MG63 (cell line): ENCODE measurements around the gene ZNF107. TPM values are rescaled to one million over a fixed set of nuclear protein-coding genes. Genes with fewer than 3 reads are reported as not detected.

Experiments used
- DNase-seq: peaks from one replicate; pipeline ENCODE4 v3.0.0-alpha.2; 2020
- H3K27me3 ChIP-seq: fragments of 250-450 bp; sonication (Bioruptor Pico); 2 replicates; pipeline ENCODE4 v1.5.1; 2020; ENCODE audit warnings: mild to moderate bottlenecking, moderate library complexity
- H3K36me3 ChIP-seq: fragments of 250-450 bp; sonication (Bioruptor Pico); 2 replicates; pipeline ENCODE4 v1.5.1; 2020; ENCODE audit warnings: mild to moderate bottlenecking, moderate library complexity
- H3K4me3 ChIP-seq: fragments of 250-450 bp; sonication (Bioruptor Pico); 2 replicates; pipeline ENCODE4 v1.5.1; 2020; ENCODE audit warnings: mild to moderate bottlenecking, moderate library complexity
- H3K9me3 ChIP-seq: fragments of 250-450 bp; sonication (Bioruptor Pico); 2 replicates; pipeline ENCODE4 v1.5.1; 2020; ENCODE audit warnings: mild to moderate bottlenecking, moderate library complexity
- total RNA-seq: library from RNA; depleted of rRNA; stranded (reverse); fragments of >200 nt; shearing (Covaris generic); gene quantifications from 2 replicates; pipeline ENCODE4 v1.2.3, GENCODE V29; 2014; ENCODE audit warnings: low replicate concordance; rRNA removed

Gene ZNF107
- 0.92 and 2.6 TPM in 2 replicates for total RNA-seq

GRCh38 chr7:64665980-64666662 is at the start of gene ZNF107:
Gene ZNF107, plus strand, starts transcription at chr7:64666133. Its CDS starts 150 bp downstream, at chr7:64666283.
- Histone ChIP-seq H3K4me3 (peak within 1 kb of the TSS; percentile 73), H3K27me3 (no peaks in the 10 kb centered on the region), H3K36me3 (peaks cover 8% of the 10 kb centered on the region; the same call in 1 of the 2 replicates), H3K9me3 (no peaks in the 10 kb centered on the region)
- DNase-seq: peak; percentile 95

DNA sequence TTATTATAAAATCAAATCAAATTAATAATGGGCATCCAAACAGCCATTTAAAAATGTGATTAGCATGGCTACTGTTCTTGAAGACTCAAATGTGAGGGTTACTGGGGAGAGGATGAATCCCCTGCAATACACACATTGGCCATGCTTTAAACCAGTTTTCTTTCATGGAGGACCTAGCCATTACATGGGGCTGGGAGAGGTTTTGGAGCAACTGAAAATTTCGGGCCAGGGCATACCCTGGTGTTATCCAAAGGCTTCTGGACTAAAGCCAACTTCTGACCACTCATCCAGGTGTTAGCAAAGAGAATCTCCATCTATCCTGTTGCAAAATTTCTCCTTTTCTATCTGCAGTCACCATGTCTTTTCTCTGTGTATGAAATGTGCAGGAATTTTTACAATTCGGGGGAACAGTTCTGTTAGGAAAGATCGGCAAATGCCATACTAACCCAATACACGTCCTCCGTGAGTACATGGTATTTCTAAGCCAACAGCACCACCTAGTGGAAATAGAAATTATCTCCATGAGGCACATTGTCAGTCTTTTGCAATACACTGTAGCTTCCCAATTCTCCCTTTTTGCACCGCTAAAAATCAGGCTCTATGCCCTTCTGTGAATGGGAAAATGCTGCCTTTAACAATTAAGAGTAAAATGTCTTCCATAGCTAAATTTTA is 47.0 kb upstream of the ZNF107 start:
- no peak for DNase-seq
- no peak overlapping the region for H3K4me3 ChIP-seq
- H3K9me3 ChIP-seq: no peaks in the 10 kb centered on the region
- H3K36me3 ChIP-seq: no peaks in the 10 kb centered on the region
- no peaks in the 10 kb centered on the region for H3K27me3 ChIP-seq

DNA sequence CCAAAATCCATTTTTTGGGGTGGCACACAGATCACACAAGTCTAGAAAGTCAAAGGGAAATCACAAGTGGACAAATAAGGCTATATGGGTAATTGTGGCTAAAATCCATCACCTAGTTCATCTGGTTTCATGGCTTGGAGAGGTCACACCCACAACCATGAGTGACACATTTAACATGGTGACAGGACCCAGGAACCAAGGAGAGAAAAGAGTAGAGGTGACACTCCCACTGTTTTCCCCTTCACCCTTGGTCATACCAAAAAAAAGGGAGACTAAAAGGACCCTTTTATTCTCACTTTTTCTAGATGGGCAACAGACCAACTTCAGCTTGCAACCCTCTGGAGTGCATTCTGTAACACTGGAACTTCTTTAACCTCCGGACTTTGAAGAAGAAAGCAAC is 46.2 kb upstream of the ZNF107 start:
- no peak for DNase-seq
- no peak overlapping the region for H3K4me3 ChIP-seq
- no peaks in the 10 kb centered on the region for H3K27me3 ChIP-seq
- H3K9me3 ChIP-seq: no peaks in the 10 kb centered on the region
- H3K36me3 ChIP-seq: no peaks in the 10 kb centered on the region

DNA sequence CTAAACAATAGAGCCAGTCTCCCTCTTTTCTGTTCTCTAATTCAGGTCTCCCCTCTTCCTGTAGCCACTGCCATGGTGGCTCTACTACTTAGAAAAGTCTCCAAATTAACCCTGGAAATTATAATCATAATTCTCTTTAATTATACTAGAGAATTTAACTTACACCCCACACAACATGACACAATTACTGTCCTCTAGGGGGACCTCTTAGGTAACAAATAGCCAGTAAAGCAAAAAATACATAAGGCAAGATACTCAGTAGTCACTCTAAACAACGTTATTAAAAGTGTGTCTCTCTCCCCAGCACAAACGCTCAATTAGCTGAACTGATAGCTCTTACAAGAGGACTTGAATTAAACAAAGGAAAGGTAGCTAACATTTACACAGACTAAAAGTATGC is 44.3 kb upstream of the ZNF107 start:
- no peaks in the 10 kb centered on the region for H3K36me3 ChIP-seq
- no peak overlapping the region for H3K4me3 ChIP-seq
- H3K27me3 ChIP-seq: no peaks in the 10 kb centered on the region
- no peaks in the 10 kb centered on the region for H3K9me3 ChIP-seq
- DNase-seq: no peak

DNA sequence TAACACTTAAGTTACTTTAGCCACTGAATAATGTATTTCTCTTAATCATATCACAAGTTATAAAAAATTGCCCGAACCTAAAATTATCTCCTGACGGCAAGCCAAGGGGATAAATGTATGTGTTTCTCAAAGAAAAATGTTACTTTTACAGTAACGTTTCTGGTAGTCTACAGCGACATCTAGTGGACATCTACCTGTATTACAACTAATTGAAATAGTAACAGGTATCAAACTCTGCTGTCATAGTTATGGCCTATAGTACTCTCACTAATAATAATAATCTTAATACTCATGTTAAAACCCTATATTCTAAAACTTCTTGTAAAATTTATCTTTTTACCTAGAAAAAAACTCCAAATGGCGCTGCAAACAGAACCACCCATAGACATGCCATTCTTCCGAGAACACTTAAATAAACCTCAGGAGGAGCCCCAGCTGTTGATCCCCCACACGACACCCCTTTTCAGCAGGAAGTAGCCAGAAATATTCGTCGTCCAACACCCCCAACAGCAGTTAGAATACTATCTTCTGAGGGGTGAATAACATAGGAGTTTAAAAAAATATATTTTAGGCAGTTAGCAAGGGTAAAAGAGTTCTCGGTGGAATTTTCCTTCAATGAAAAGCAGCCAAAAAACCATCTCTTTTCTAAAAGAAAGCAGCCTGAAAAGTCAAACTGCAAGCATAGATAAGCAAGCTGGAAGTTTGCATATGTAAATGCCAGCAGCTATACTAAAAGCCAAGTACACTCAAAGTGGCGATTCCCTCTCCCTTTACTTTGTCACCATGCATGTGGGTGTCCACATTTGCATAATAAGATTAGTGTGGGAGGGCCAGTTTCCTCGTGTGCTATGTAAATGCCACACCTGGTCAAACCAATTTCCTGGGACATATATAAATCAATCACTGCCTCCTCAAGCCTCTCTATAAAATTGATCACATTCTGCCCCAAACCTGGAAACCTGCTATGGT is 40.5 kb upstream of the ZNF107 start:
- H3K36me3 ChIP-seq: no peaks in the 10 kb centered on the region
- H3K4me3 ChIP-seq: no peak overlapping the region
- no peak for DNase-seq
- no peaks in the 10 kb centered on the region for H3K9me3 ChIP-seq
- H3K27me3 ChIP-seq: no peaks in the 10 kb centered on the region

DNA sequence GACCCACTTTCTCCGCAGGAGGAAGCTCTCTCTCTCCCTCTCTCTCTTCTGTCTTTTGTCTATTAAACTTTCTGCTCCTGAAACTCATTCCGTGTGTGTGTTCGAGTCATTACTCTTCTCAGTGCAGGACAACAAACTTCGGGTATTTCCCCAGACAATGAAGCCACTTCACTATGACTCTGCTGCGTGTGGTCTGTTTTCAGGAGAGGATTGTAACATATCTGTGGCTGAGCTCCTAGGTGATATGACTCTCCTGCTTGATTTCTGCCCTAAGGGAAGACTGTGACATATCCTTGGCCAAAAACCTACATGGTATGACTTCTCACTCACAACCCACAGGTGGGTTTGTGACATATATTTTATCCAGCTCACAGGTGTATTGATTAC is 39.9 kb upstream of the ZNF107 start:
- no peak for DNase-seq
- Histone ChIP-seq H3K4me3 (no peak overlapping the region), H3K36me3 (no peaks in the 10 kb centered on the region), H3K27me3 (no peaks in the 10 kb centered on the region), H3K9me3 (no peaks in the 10 kb centered on the region)

DNA sequence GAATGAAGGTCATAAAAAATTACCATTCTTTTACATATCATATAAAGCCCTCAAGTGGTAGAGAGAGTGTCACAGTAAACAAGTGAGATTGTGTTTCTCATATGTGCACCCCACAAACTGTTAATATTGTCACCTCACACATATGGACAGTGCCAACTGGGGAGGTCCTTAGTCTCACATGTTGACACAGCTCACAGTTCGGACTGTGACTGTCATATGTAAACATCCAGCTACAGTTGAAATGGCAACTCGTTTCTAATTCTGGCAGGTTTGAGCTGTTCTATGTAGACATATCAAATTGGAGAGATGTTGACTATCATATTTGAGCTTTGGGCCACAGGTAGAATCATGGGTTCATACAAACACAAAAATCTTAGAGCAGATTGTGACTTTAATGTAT is 39.4 kb upstream of the ZNF107 start:
- DNase-seq: no peak
- H3K27me3 ChIP-seq: no peaks in the 10 kb centered on the region
- H3K36me3 ChIP-seq: no peaks in the 10 kb centered on the region
- H3K9me3 ChIP-seq: no peaks in the 10 kb centered on the region
- no peak overlapping the region for H3K4me3 ChIP-seq

GRCh38 chr7:64628192-64628591 is 37.7 kb upstream of the ZNF107 start:
- Histone ChIP-seq H3K4me3 (no peak overlapping the region), H3K9me3 (no peaks in the 10 kb centered on the region), H3K36me3 (no peaks in the 10 kb centered on the region), H3K27me3 (no peaks in the 10 kb centered on the region)
- DNase-seq: no peak

GRCh38 chr7:64628721-64629120 is 37.2 kb upstream of the ZNF107 start:
- H3K9me3 ChIP-seq: no peaks in the 10 kb centered on the region
- no peaks in the 10 kb centered on the region for H3K27me3 ChIP-seq
- H3K36me3 ChIP-seq: no peaks in the 10 kb centered on the region
- no peak for DNase-seq
- H3K4me3 ChIP-seq: no peak overlapping the region

- H3K27me3 ChIP-seq: no peaks in the 10 kb centered on the region
- H3K9me3 ChIP-seq: no peaks in the 10 kb centered on the region
- H3K4me3 ChIP-seq: no peak overlapping the region
- no peaks in the 10 kb centered on the region for H3K36me3 ChIP-seq
- no peak for DNase-seq
Measured at GRCh38 chr7:64630496-64630895, 35.4 kb upstream of the ZNF107 start.

- Histone ChIP-seq H3K27me3 (no peaks in the 10 kb centered on the region), H3K4me3 (no peak overlapping the region), H3K36me3 (no peaks in the 10 kb centered on the region), H3K9me3 (no peaks in the 10 kb centered on the region)
- no peak for DNase-seq
Measured at GRCh38 chr7:64632029-64632428, 33.9 kb upstream of the ZNF107 start.

GRCh38 chr7:64633401-64633800 is 32.5 kb upstream of the ZNF107 start:
- no peaks in the 10 kb centered on the region for H3K9me3 ChIP-seq
- no peak overlapping the region for H3K4me3 ChIP-seq
- H3K27me3 ChIP-seq: no peaks in the 10 kb centered on the region
- H3K36me3 ChIP-seq: no peaks in the 10 kb centered on the region
- no peak for DNase-seq

- H3K36me3 ChIP-seq: no peaks in the 10 kb centered on the region
- no peak overlapping the region for H3K4me3 ChIP-seq
- no peaks in the 10 kb centered on the region for H3K9me3 ChIP-seq
- H3K27me3 ChIP-seq: no peaks in the 10 kb centered on the region
- DNase-seq: no peak
Measured at GRCh38 chr7:64634406-64635062, 31.4 kb upstream of the ZNF107 start.

DNA sequence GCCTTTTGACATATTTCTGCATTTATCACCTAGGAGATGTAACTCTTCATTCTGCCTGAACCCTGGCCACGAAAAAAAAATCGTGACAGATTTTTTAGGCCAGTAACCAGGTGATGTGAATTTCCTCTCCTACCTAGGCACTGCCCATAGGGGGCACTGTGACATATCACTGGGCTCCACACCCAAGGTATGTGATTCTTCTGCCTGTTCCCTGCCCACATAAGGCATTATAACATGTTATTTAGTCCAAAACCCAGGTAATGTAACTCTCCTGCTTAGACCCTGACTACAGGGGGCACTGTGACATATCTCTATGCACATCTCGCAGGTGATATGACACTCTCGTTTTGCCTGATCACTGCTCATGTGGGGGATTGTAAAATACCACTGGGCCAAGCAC is 29.5 kb upstream of the ZNF107 start:
- H3K9me3 ChIP-seq: no peaks in the 10 kb centered on the region
- no peaks in the 10 kb centered on the region for H3K36me3 ChIP-seq
- no peaks in the 10 kb centered on the region for H3K27me3 ChIP-seq
- no peak overlapping the region for H3K4me3 ChIP-seq
- no peak for DNase-seq

GRCh38 chr7:64637521-64638445 is 28.1 kb upstream of the ZNF107 start:
- no peaks in the 10 kb centered on the region for H3K9me3 ChIP-seq
- no peaks in the 10 kb centered on the region for H3K27me3 ChIP-seq
- no peaks in the 10 kb centered on the region for H3K36me3 ChIP-seq
- no peak for DNase-seq
- H3K4me3 ChIP-seq: no peak overlapping the region

DNA sequence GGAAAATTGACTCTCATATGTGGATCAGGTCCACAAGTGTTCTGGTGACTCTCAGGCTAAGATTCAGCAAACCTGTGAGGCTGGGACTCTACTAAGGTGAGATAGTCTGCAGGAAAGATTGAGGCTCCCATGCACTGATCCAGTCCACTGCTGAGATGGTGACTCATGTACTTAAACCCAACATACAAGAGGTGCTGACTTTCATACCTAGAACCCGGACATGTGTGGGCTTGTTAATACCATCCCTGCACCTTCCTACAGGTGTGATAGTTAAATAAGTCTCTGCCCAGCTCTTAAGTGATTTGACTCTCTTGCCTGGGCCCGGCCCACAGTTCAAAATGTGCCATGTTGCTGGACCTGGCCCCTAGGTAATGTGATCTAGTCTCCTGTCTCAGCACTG is 27.1 kb upstream of the ZNF107 start:
- Histone ChIP-seq H3K9me3 (no peaks in the 10 kb centered on the region), H3K4me3 (no peak overlapping the region), H3K27me3 (no peaks in the 10 kb centered on the region), H3K36me3 (no peaks in the 10 kb centered on the region)
- no peak for DNase-seq
